DND-41 (cell line): ENCODE data around the gene TAS2R41.

Source experiments
- ATAC-seq: fragments of 200-7000 bp; cut with Tn5 transposase; 3 replicates; pipeline ENCODE4 v1.9.1; 2021; ENCODE audit warnings: low read depth; ENCODE audit not compliant: insufficient read depth
- DNase-seq: peaks from one replicate; pipeline ENCODE4 v3.0.0-alpha.2; 2020
- H2AFZ ChIP-seq: 2 replicates; pipeline ENCODE4 v1.6.0; 2012; ENCODE audit warnings: low read depth, low read length
- H3K27ac ChIP-seq: 2 replicates; pipeline ENCODE4 v1.5.1; 2012; ENCODE audit warnings: low read length, inconsistent platforms
- H3K27me3 ChIP-seq: fragments of 200-600 bp; sonication (generic); 2 replicates; pipeline ENCODE4 v1.6.0; 2012; ENCODE audit warnings: low read length, mild to moderate bottlenecking, inconsistent platforms; ENCODE audit not compliant: insufficient read depth, poor library complexity
- H3K36me3 ChIP-seq: 2 replicates; pipeline ENCODE4 v1.5.1; 2012; ENCODE audit warnings: low read length, inconsistent platforms; ENCODE audit not compliant: insufficient read depth
- H3K4me1 ChIP-seq: 2 replicates; pipeline ENCODE4 v1.5.1; 2012; ENCODE audit warnings: mild to moderate bottlenecking, low read length; ENCODE audit not compliant: insufficient read depth
- H3K4me2 ChIP-seq: 2 replicates; pipeline ENCODE4 v1.6.0; 2012; ENCODE audit warnings: mild to moderate bottlenecking, moderate library complexity, low read length, inconsistent platforms; ENCODE audit not compliant: insufficient read depth
- H3K4me3 ChIP-seq, 2 experiments: fragments of 200-600 bp in 1 of 2; shearing (Covaris generic) in 1 of 2; 2 replicates each; pipeline ENCODE4 v1.5.1; 2012 to 2016; ENCODE audit warnings: inconsistent platforms in 2 of 2, low read length in 2 of 2, mild to moderate bottlenecking in 2 of 2, low read depth in 1 of 2, moderate library complexity in 1 of 2
- H3K79me2 ChIP-seq: 2 replicates; pipeline ENCODE4 v1.6.0; 2012; ENCODE audit warnings: low read length, inconsistent platforms; ENCODE audit not compliant: insufficient read depth
- H3K9ac ChIP-seq: 2 replicates; pipeline ENCODE4 v1.6.0; 2012; ENCODE audit warnings: low read depth, mild to moderate bottlenecking, inconsistent platforms, low read length, moderate library complexity
- H3K9me3 ChIP-seq: 2 replicates; pipeline ENCODE4 v1.5.1; 2012; ENCODE audit warnings: low read length, moderate library complexity, mild to moderate bottlenecking, inconsistent platforms; ENCODE audit not compliant: insufficient read depth, severe bottlenecking
- H4K20me1 ChIP-seq: 2 replicates; pipeline ENCODE4 v1.6.0; 2012; ENCODE audit warnings: low read length; ENCODE audit not compliant: insufficient read depth
- CTCF ChIP-seq: IDR thresholded peaks from 2 replicates; pipeline ENCODE4 v1.5.1; 2012; ENCODE audit warnings: borderline replicate concordance, low read length, moderate library complexity, mild to moderate bottlenecking; ENCODE audit not compliant: poor library complexity, severe bottlenecking; ENCODE audit errors: extremely low read depth
- EZH2 ChIP-seq: IDR thresholded peaks from 3 replicates; pipeline ENCODE4 v1.6.1; 2012; ENCODE audit warnings: borderline replicate concordance, low read depth, mild to moderate bottlenecking, moderate library complexity, low read length, inconsistent platforms; ENCODE audit not compliant: severe bottlenecking

The TAS2R41 gene

GRCh38 chr7:143459359-143459758, 18.3 kb upstream of the TAS2R41 start:
- no peak overlapping the region for H2AFZ ChIP-seq
- no peaks in the 10 kb centered on the region for H4K20me1 ChIP-seq
- TF ChIP-seq EZH2 (no peak), CTCF (no peak)
- H3K36me3 ChIP-seq, result no peaks in the 10 kb centered on the region
- H3K4me2 ChIP-seq, result no peak overlapping the region
- H3K4me1 ChIP-seq, result no peaks in the 10 kb centered on the region
- peaks cover 4% of the 10 kb centered on the region for H3K9me3 ChIP-seq
- no peak for ATAC-seq
- H3K27me3 ChIP-seq, result peaks cover 12% of the 10 kb centered on the region
- H3K9ac ChIP-seq, result no peak overlapping the region
- H3K27ac ChIP-seq, result no peak overlapping the region
- no peak for DNase-seq
- H3K4me3 ChIP-seq, result no peak overlapping the region
- H3K79me2 ChIP-seq, result no peaks in the 10 kb centered on the region

GRCh38 chr7:143460271-143460979, 17.2 kb upstream of the TAS2R41 start:
- Histone ChIP-seq H3K36me3 (no peaks in the 10 kb centered on the region), H3K4me3 (no peak overlapping the region)
- DNase-seq, result no peak

GRCh38 chr7:143462045-143462444, 15.6 kb upstream of the TAS2R41 start:
- Histone ChIP-seq H3K4me3 (no peak overlapping the region), H3K27ac (no peak overlapping the region), H3K79me2 (no peaks in the 10 kb centered on the region), H3K27me3 (peaks cover 4% of the 10 kb centered on the region), H3K9me3 (peaks cover 4% of the 10 kb centered on the region), H3K4me1 (no peaks in the 10 kb centered on the region), H3K4me2 (no peak overlapping the region), H2AFZ (no peak overlapping the region), H3K36me3 (no peaks in the 10 kb centered on the region), H3K9ac (no peak overlapping the region), H4K20me1 (no peaks in the 10 kb centered on the region)
- DNase-seq (no peak), ATAC-seq (no peak)
- TF ChIP-seq CTCF (no peak), EZH2 (no peak)

More at GRCh38 chr7:143460271-143460979, 17.2 kb upstream of the TAS2R41 start:
- no peak for TF ChIP-seq CTCF
- no peak for TF ChIP-seq EZH2
- no peak for ATAC-seq
- no peak overlapping the region for H3K4me2 ChIP-seq
- H3K27me3 ChIP-seq, result peaks cover 6% of the 10 kb centered on the region
- H3K79me2 ChIP-seq, result no peaks in the 10 kb centered on the region
- no peak overlapping the region for H2AFZ ChIP-seq
- H3K9me3 ChIP-seq, result peaks cover 4% of the 10 kb centered on the region
- no peaks in the 10 kb centered on the region for H4K20me1 ChIP-seq
- no peak overlapping the region for H3K27ac ChIP-seq
- no peaks in the 10 kb centered on the region for H3K4me1 ChIP-seq
- no peak overlapping the region for H3K9ac ChIP-seq
